LNCaP clone FGC (cell line): ENCODE data around the gene COL25A1.
A peak's percentile ranks its signal among the peaks of the same experiment; 100 is the strongest.
"Not testable (repeated sequence)": the region's sequence is repeated elsewhere in the genome, so short reads cannot be mapped to it uniquely, and the experiment has no call there.

Experiments
- DNase-seq: peaks from one replicate; pipeline ENCODE4 v3.0.0-alpha.2; 2011; ENCODE audit warnings: low read depth
- H3K4me3 ChIP-seq: 2 replicates; pipeline ENCODE4 v1.5.1; 2011; ENCODE audit warnings: mild to moderate bottlenecking, low read depth, low read length, control low read depth
- TF ChIP-seq, protein P1 (sequence below): IDR thresholded peaks from 2 replicates; pipeline ENCODE4 v1.5.1; 2012; ENCODE audit warnings: mild to moderate bottlenecking; ENCODE audit not compliant: control insufficient read depth, insufficient read depth; ENCODE audit errors: extremely low read depth

Gene COL25A1

DNA sequence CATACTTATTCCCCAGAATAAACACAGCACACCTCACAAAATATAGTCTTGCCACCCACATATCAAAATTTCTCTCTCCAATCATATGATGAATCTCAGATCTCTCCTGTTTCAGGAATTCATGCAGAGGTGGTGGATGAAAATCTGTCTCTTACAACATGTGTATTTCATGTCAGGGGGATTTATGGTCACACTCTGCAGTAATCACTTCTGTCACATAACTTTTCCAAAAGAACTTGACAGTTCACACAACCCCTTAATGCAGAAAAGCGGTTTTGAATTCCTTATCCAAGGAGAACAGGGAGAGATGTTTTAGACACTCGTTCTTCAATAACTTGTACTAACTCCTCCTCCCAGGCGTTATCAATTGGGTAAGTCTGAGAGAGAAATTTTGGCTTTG is 359.1 kb downstream of the COL25A1 start:
- TF ChIP-seq, protein P1, sequence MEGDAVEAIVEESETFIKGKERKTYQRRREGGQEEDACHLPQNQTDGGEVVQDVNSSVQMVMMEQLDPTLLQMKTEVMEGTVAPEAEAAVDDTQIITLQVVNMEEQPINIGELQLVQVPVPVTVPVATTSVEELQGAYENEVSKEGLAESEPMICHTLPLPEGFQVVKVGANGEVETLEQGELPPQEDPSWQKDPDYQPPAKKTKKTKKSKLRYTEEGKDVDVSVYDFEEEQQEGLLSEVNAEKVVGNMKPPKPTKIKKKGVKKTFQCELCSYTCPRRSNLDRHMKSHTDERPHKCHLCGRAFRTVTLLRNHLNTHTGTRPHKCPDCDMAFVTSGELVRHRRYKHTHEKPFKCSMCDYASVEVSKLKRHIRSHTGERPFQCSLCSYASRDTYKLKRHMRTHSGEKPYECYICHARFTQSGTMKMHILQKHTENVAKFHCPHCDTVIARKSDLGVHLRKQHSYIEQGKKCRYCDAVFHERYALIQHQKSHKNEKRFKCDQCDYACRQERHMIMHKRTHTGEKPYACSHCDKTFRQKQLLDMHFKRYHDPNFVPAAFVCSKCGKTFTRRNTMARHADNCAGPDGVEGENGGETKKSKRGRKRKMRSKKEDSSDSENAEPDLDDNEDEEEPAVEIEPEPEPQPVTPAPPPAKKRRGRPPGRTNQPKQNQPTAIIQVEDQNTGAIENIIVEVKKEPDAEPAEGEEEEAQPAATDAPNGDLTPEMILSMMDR, result no peak

DNA sequence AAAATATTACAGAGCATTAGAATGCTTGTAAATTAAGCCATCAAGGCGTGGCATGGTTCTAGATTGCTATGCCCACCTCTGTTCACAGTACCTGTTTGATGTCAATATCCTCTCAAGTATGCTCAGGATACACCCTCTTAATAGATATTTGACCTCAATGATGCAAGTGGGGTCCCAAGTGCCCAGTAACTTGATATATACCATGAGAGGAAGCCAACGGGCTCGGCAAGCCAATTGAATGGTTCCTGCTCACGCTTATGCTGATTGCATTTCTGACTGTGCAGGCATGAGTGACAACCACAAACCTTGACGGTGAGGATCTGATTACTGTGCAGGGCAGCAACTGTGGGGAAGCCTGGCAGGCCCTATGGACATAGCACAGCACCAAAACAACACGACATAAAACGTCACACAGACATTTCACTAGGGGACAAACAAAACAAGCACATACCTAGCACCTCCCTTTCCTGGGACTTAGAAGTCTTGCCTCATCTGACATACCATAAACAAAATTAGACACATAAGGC is 360.5 kb downstream of the COL25A1 start:
- no peak overlapping the region for H3K4me3 ChIP-seq
- DNase-seq, result no peak
- TF ChIP-seq, protein P1, result no peak

More for the DNA sequence above, 359.1 kb downstream of the COL25A1 start:
- H3K4me3 ChIP-seq, result no peak overlapping the region
- no peak for DNase-seq

GRCh38 chr4:108940634-108941033 is 361.8 kb downstream of the COL25A1 start:
- peak; percentile 54 for DNase-seq
- no peak overlapping the region for H3K4me3 ChIP-seq
- TF ChIP-seq, protein P1, result no peak

DNA sequence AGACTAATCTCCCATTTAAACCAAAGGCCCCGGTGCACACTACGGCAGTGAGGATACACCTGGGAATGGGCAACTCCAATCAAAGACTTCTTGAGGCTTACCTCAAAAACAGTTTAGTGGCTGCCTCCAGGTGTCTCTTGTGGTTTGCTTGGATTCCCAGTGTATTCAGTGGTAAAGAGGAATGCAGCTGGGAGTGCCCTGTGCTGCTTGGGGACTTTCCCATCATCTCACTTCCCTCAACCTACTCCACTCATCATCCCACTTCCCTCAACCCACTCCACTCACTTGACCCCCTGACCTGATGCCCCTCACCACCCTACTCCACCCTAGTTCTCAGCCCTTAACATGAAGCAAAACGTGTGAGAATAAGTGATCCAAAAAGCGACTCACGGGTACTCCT is 362.3 kb downstream of the COL25A1 start:
- H3K4me3 ChIP-seq, result no peak overlapping the region
- TF ChIP-seq, protein P1, result no peak
- DNase-seq, result no peak

DNA sequence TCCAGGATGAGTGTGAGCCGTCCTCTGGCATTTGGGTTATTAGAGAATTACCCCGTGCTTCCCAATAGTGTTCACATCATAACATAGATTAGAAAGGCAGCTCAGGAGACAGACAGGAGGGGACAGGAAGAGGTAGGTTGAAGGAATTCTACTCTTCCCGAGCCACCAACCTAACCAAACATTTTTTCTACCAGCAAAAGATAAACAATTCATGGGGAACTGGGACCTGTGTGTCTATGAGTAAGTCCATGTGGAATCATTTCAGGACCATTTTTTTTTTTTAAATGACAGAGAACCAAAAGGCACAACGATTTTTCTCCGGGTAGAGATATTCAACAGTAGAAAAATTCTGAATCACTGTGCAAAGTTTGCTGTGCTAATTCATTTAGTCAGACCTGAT is 365.4 kb downstream of the COL25A1 start:
- no peak for DNase-seq
- TF ChIP-seq, protein P1, result no peak
- H3K4me3 ChIP-seq, result no peak overlapping the region

DNA sequence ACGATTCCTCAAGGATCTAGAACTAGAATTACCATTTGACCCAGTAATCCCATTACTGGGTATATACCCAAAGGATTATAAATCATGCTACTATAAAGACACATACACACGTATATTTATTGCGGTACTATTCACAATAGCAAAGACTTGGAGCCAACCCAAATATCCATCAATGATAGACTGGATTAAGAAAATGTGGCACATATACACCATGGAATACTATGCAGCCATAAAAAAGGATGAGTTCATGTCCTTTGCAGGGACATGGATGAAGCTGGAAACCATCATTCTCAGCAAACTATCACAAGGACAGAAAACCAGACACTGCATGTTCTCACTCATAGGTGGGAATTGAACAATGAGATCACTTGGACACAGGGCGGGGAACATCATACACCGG is 368.5 kb downstream of the COL25A1 start:
- not testable (repeated sequence) for DNase-seq, H3K4me3 ChIP-seq

DNA sequence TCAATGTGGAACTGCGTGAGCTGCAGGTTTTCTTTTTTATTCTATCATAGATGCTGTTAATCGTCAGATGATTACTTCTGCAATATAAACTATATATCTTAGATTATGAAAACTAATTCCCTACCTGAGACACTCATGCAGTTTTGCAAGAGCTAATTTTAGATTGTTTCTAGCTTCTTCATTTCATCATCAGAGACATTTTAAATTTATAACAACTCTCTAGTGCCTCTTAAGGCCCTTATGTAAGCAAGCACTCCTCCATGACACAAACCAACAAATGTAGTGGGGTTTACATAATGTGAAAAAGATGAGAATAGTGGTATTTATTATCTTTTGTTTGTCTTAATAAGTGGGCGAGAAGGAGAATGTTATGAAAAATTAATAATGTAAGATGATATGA is 369.4 kb downstream of the COL25A1 start:
- no peak for DNase-seq
- H3K4me3 ChIP-seq, result no peak overlapping the region
- TF ChIP-seq, protein P1, result no peak
